Stomach (tissue), 9 donors: Measurements from ENCODE around the gene PTPRT. TPM values are rescaled to one million over a fixed set of nuclear protein-coding genes. Genes with fewer than 3 reads are reported as not detected.

Experiments
- DNase-seq, 2 donors: peaks; one replicate each; pipeline versions ENCODE4 v3.0.0 to v3.0.0-alpha.2; 2013 to 2019
- H3K27ac ChIP-seq, 5 donors: fragments of 200-600 bp in 4 of 5; sonication (generic) in 4 of 5; one replicate each; pipeline ENCODE4 v1.5.1; 2013 to 2019; ENCODE audit warnings: mild to moderate bottlenecking in 1 of 5, moderate library complexity in 1 of 5
- H3K27me3 ChIP-seq, 3 donors: fragments of 200-600 bp; sonication (generic); one replicate each; pipeline ENCODE4 v1.5.1; 2017 to 2019; ENCODE audit warnings: mixed run types in 1 of 3
- H3K36me3 ChIP-seq, 4 donors: fragments of 200-600 bp; sonication (generic); 1 replicate in 3 of 4; 2 replicates in 1 of 4; pipeline ENCODE4 v1.5.1; 2016 to 2019
- H3K4me1 ChIP-seq, 4 donors: fragments of 200-600 bp; sonication (generic); one replicate each; pipeline ENCODE4 v1.5.1; 2016 to 2019
- H3K4me3 ChIP-seq, 4 donors: fragments of 200-600 bp; sonication (generic) in 3 of 4; one replicate each; pipeline ENCODE4 v1.5.1; 2016 to 2019; ENCODE audit warnings: mild to moderate bottlenecking in 1 of 4
- H3K9me3 ChIP-seq, 4 donors: fragments of 200-600 bp; sonication (generic); one replicate each; pipeline ENCODE4 v1.5.1; 2016 to 2019
- CTCF ChIP-seq, 7 experiments: fragments of 450-650 bp in 4 of 7; fragments of 200-600 bp in 3 of 7; sonication (generic) in 3 of 7; IDR thresholded peaks; one replicate each; pipeline ENCODE4 v1.5.1; 2016 to 2019; ENCODE audit warnings: antibody characterized with exemption in 7 of 7, control low read depth in 2 of 7, mild to moderate bottlenecking in 1 of 7
- EP300 ChIP-seq: sonication (generic); formaldehyde crosslinking; IDR thresholded peaks from one replicate; pipeline ENCODE4 v1.6.1; 2017; ENCODE audit warnings: antibody characterized with exemption
- POLR2A ChIP-seq, 4 donors: fragments of 450-650 bp; IDR thresholded peaks; one replicate each; pipeline ENCODE4 v1.6.1; 2016; ENCODE audit warnings: antibody characterized with exemption in 4 of 4, control low read depth in 2 of 4, mild to moderate bottlenecking in 1 of 4, moderate library complexity in 1 of 4
- POLR2AphosphoS5 ChIP-seq, 3 donors: sonication (generic); formaldehyde crosslinking; IDR thresholded peaks; one replicate each; pipeline ENCODE4 v1.6.1; 2016; ENCODE audit warnings: antibody characterized with exemption in 3 of 3
- WGBS, 5 donors: extraction: QIAGEN DNeasy Blood & Tissue Kit in 3 of 5; methylation state at CpG; one replicate each; pipeline versions ENCODE4 v1.1.5 to v1.1.7; 2013 to 2018; 5-methylcytosine and 5-hydroxymethylcytosine counted together
- intact Hi-C: fragments of 100-400 bp; cut with DNase I; formaldehyde crosslinking; loops from one replicate; pipeline ENCODE4 v1.15.1; 2023; ENCODE audit warnings: low total_unique reads
- polyA plus RNA-seq, 3 donors: library from polyadenylated mRNA; stranded (reverse); fragments of 200-250 nt; gene quantifications; one replicate each; pipeline ENCODE4 v1.2.3, GENCODE V29; 2013
- total RNA-seq, 5 donors: library from RNA; depleted of rRNA; stranded (reverse); fragments of >200 nt; gene quantifications; one replicate each; pipeline versions ENCODE4 v1.1.0 to v1.2.3, GENCODE V29; 2014 to 2016
- donor health status: healthy with polysubstance abuse.
- donor health status: Bipolar disorder and iron deficiency.
- donor health status: healthy.

Gene PTPRT
- total and polyA plus RNA-seq, 8 donors = 0.05 to 11.6 (median 1.7) TPM; not detected in 2

- no peak for TF ChIP-seq CTCF (IDR thresholded peaks at IDR 0.05)
- DNase-seq = no peak
- Histone ChIP-seq H3K27ac (no peak overlapping the region), H3K36me3 (no peaks in the 10 kb centered on the region), H3K27me3 (no peaks in the 10 kb centered on the region), H3K9me3 (no peaks in the 10 kb centered on the region), H3K4me1 (no peaks in the 10 kb centered on the region), H3K4me3 (no peak overlapping the region)
- 59 to 86% (median 82%) methylated on average over 4 of the region's 4 CpGs for WGBS, 5 donors
- intact Hi-C loops = no loop called here
These were observed 265.5 kb downstream of the PTPRT start for GRCh38 chr20:42924215-42924614.

GRCh38 chr20:42923348-42923918 is 266.3 kb downstream of the PTPRT start:
- no peak for TF ChIP-seq EP300
- TF ChIP-seq POLR2A (IDR thresholded peaks at IDR 0.05) = no peak
- no peak for TF ChIP-seq POLR2AphosphoS5 (IDR thresholded peaks at IDR 0.05)
- TF ChIP-seq CTCF (IDR thresholded peaks at IDR 0.05) = no peak
- no peak overlapping the region for H3K4me3 ChIP-seq
- intact Hi-C loops = no loop called here
- 72 to 82% (median 79%) methylated on average over 7 of the region's 7 CpGs for WGBS, 5 donors
- no peaks in the 10 kb centered on the region for H3K36me3 ChIP-seq
- no peak overlapping the region for H3K27ac ChIP-seq
- H3K4me1 ChIP-seq = no peaks in the 10 kb centered on the region
- H3K27me3 ChIP-seq = no peaks in the 10 kb centered on the region
- DNase-seq = no peak
- H3K9me3 ChIP-seq = no peaks in the 10 kb centered on the region

GRCh38 chr20:42920776-42921175 is 268.9 kb downstream of the PTPRT start:
- H3K27ac ChIP-seq = no peak overlapping the region
- DNase-seq = no peak
- no peaks in the 10 kb centered on the region for H3K27me3 ChIP-seq
- intact Hi-C loops = no loop called here
- no peak overlapping the region for H3K4me3 ChIP-seq
- WGBS, 5 donors = 76 to 83% (median 78%) methylated on average over 2 of the region's 2 CpGs
- no peaks in the 10 kb centered on the region for H3K9me3 ChIP-seq
- TF ChIP-seq POLR2A (IDR thresholded peaks at IDR 0.05) = no peak
- no peaks in the 10 kb centered on the region for H3K4me1 ChIP-seq
- no peaks in the 10 kb centered on the region for H3K36me3 ChIP-seq

GRCh38 chr20:42919316-42919715 is 270.4 kb downstream of the PTPRT start:
- TF ChIP-seq POLR2AphosphoS5 (IDR thresholded peaks at IDR 0.05) (no peak), EP300 (no peak), POLR2A (IDR thresholded peaks at IDR 0.05) (no peak), CTCF (IDR thresholded peaks at IDR 0.05) (no peak)
- Histone ChIP-seq H3K27me3 (no peaks in the 10 kb centered on the region), H3K4me3 (no peak overlapping the region), H3K36me3 (no peaks in the 10 kb centered on the region), H3K9me3 (no peaks in the 10 kb centered on the region), H3K4me1 (no peaks in the 10 kb centered on the region), H3K27ac (no peak overlapping the region)
- intact Hi-C loops = no loop called here
- WGBS, 5 donors = 65 to 89% (median 70%) methylated on average over 2 of the region's 2 CpGs
- DNase-seq = no peak

GRCh38 chr20:42915081-42915480 is 274.6 kb downstream of the PTPRT start:
- intact Hi-C loops = no loop called here
- DNase-seq = no peak
- H3K4me3 ChIP-seq = no peak overlapping the region
- no peaks in the 10 kb centered on the region for H3K36me3 ChIP-seq
- no peaks in the 10 kb centered on the region for H3K4me1 ChIP-seq
- no peaks in the 10 kb centered on the region for H3K9me3 ChIP-seq
- 81 to 84% (median 83%) methylated on average over 8 of the region's 8 CpGs for WGBS, 5 donors
- TF ChIP-seq EP300 (no peak), CTCF (IDR thresholded peaks at IDR 0.05) (no peak), POLR2A (IDR thresholded peaks at IDR 0.05) (no peak), POLR2AphosphoS5 (IDR thresholded peaks at IDR 0.05) (no peak)
- no peaks in the 10 kb centered on the region for H3K27me3 ChIP-seq
- H3K27ac ChIP-seq = no peak overlapping the region
